HEK293 (cell line): ENCODE measurements around the gene PHLDB2.

Experiments
- CTCF ChIA-PET: fragments of 350-600 bp; formaldehyde crosslinking; extraction: SDS; loops from one replicate; lab custom pipeline; 2021; ENCODE audit warnings: antibody characterized with exemption; lab: Yijun Ruan, JAX
- POLR2A ChIA-PET: fragments of 300-600 bp; formaldehyde crosslinking; extraction: SDS; loops from one replicate; lab custom pipeline; 2020; ENCODE audit warnings: antibody characterized with exemption, inconsistent platforms; lab: Yijun Ruan, JAX
- H3K27ac ChIP-seq: fragments of 200-500 bp; sonication (Bioruptor generic); 2 replicates; pipeline ENCODE4 v1.5.1; 2014; ENCODE audit warnings: low read depth, low read length, control low read depth, inconsistent platforms; ENCODE audit errors: extremely low read depth
- H3K36me3 ChIP-seq, 2 experiments: fragments of 200-500 bp in 1 of 2; sonication (Bioruptor generic) in 1 of 2; 1 replicate in 1 of 2; 2 replicates in 1 of 2; pipeline ENCODE4 v1.5.1; 2014 to 2017; ENCODE audit warnings: inconsistent platforms in 2 of 2, low read length in 2 of 2; ENCODE audit not compliant: control insufficient read depth in 2 of 2, insufficient read depth in 1 of 2
- H3K4me1 ChIP-seq: fragments of 200-500 bp; sonication (Bioruptor generic); 2 replicates; pipeline ENCODE4 v1.5.1; 2014; ENCODE audit warnings: mild to moderate bottlenecking, low read length, inconsistent platforms; ENCODE audit not compliant: control insufficient read depth, insufficient read depth
- H3K4me3 ChIP-seq: 2 replicates; pipeline ENCODE4 v1.5.1; 2011; ENCODE audit warnings: low read depth, mild to moderate bottlenecking, control low read depth, low read length, moderate library complexity
- H3K9me3 ChIP-seq: fragments of 200-500 bp; sonication (Bioruptor generic); 2 replicates; pipeline ENCODE4 v1.5.1; 2014; ENCODE audit warnings: low read depth, low read length, inconsistent platforms; ENCODE audit not compliant: control insufficient read depth, insufficient read depth
- EGR2 ChIP-seq: fragments of 450-650 bp; formaldehyde crosslinking; IDR thresholded peaks from 2 replicates; pipeline ENCODE4 v1.5.1; 2016; ENCODE audit warnings: low read depth, missing biosample characterization, missing genetic modification characterization
- FEZF1 ChIP-seq: fragments of 450-650 bp; formaldehyde crosslinking; IDR thresholded peaks from 2 replicates; pipeline ENCODE4 v1.5.1; 2016; ENCODE audit warnings: missing biosample characterization, missing genetic modification characterization
- GLI4 ChIP-seq: fragments of 450-650 bp; formaldehyde crosslinking; IDR thresholded peaks from 2 replicates; pipeline ENCODE4 v1.5.1; 2016; ENCODE audit warnings: missing biosample characterization, missing genetic modification characterization
- INSM2 ChIP-seq: fragments of 450-650 bp; formaldehyde crosslinking; IDR thresholded peaks from 2 replicates; pipeline ENCODE4 v1.5.1; 2016; ENCODE audit warnings: missing biosample characterization, missing genetic modification characterization
- PATZ1 ChIP-seq: fragments of 450-650 bp; formaldehyde crosslinking; IDR thresholded peaks from 2 replicates; pipeline ENCODE4 v1.5.1; 2016; ENCODE audit warnings: missing biosample characterization, missing genetic modification characterization
- PRDM6 ChIP-seq: fragments of 450-650 bp; formaldehyde crosslinking; IDR thresholded peaks from 2 replicates; pipeline ENCODE4 v1.5.1; 2017; ENCODE audit warnings: missing biosample characterization, missing genetic modification characterization
- SCRT1 ChIP-seq: fragments of 450-650 bp; formaldehyde crosslinking; IDR thresholded peaks from 2 replicates; pipeline ENCODE4 v1.5.1; 2016; ENCODE audit warnings: missing biosample characterization, missing genetic modification characterization, borderline replicate concordance
- SCRT2 ChIP-seq: fragments of 450-650 bp; formaldehyde crosslinking; IDR thresholded peaks from 2 replicates; pipeline ENCODE4 v1.5.1; 2016; ENCODE audit warnings: missing biosample characterization, missing genetic modification characterization
- ZBTB11 ChIP-seq: fragments of 450-650 bp; formaldehyde crosslinking; conservative IDR thresholded peaks from 2 replicates; pipeline ENCODE4 v1.5.1; 2016; ENCODE audit warnings: low read depth, missing biosample characterization, missing genetic modification characterization
- ZBTB48 ChIP-seq: fragments of 450-650 bp; formaldehyde crosslinking; IDR thresholded peaks from 2 replicates; pipeline ENCODE4 v1.5.1; 2016; ENCODE audit warnings: missing biosample characterization, missing genetic modification characterization
- ZBTB7A ChIP-seq: fragments of 450-650 bp; formaldehyde crosslinking; IDR thresholded peaks from 2 replicates; pipeline ENCODE4 v1.5.1; 2016; ENCODE audit warnings: low read depth, missing biosample characterization, missing genetic modification characterization
- ZEB2 ChIP-seq: fragments of 450-650 bp; formaldehyde crosslinking; IDR thresholded peaks from 2 replicates; pipeline ENCODE4 v1.5.1; 2016; ENCODE audit warnings: missing biosample characterization, missing genetic modification characterization
- ZNF121 ChIP-seq: fragments of 450-650 bp; formaldehyde crosslinking; IDR thresholded peaks from 2 replicates; pipeline ENCODE4 v1.5.1; 2016; ENCODE audit warnings: missing biosample characterization, missing genetic modification characterization
- ZNF157 ChIP-seq: fragments of 450-650 bp; formaldehyde crosslinking; IDR thresholded peaks from 2 replicates; pipeline ENCODE4 v1.5.1; 2016; ENCODE audit warnings: missing biosample characterization, missing genetic modification characterization
- ZNF19 ChIP-seq: fragments of 450-650 bp; formaldehyde crosslinking; IDR thresholded peaks from 2 replicates; pipeline ENCODE4; 2016; ENCODE audit warnings: missing biosample characterization, missing genetic modification characterization, low read depth
- ZNF211 ChIP-seq: fragments of 450-650 bp; formaldehyde crosslinking; IDR thresholded peaks from 2 replicates; pipeline ENCODE4 v1.5.1; 2016; ENCODE audit warnings: low read depth, missing biosample characterization, missing genetic modification characterization
- ZNF404 ChIP-seq: fragments of 450-650 bp; formaldehyde crosslinking; IDR thresholded peaks from 2 replicates; pipeline ENCODE4 v1.5.1; 2017; ENCODE audit warnings: missing biosample characterization, missing genetic modification characterization
- ZNF510 ChIP-seq: fragments of 450-650 bp; formaldehyde crosslinking; IDR thresholded peaks from 2 replicates; pipeline ENCODE4 v1.5.1; 2018; ENCODE audit warnings: mild to moderate bottlenecking, missing genetic modification characterization, missing biosample characterization; ENCODE audit not compliant: insufficient replicate concordance
- ZNF529 ChIP-seq: fragments of 450-650 bp; formaldehyde crosslinking; IDR thresholded peaks from 2 replicates; pipeline ENCODE4 v1.5.1; 2017; ENCODE audit warnings: missing genetic modification characterization, missing biosample characterization; ENCODE audit not compliant: insufficient replicate concordance
- ZNF558 ChIP-seq: fragments of 450-650 bp; formaldehyde crosslinking; IDR thresholded peaks from 2 replicates; pipeline ENCODE4 v1.5.1; 2016; ENCODE audit warnings: missing biosample characterization, missing genetic modification characterization
- ZNF843 ChIP-seq: fragments of 450-650 bp; formaldehyde crosslinking; IDR thresholded peaks from 2 replicates; pipeline ENCODE4 v1.5.1; 2016; ENCODE audit warnings: missing biosample characterization, missing genetic modification characterization
- ZSCAN16 ChIP-seq: fragments of 450-650 bp; formaldehyde crosslinking; IDR thresholded peaks from 2 replicates; pipeline ENCODE4 v1.5.1; 2016; ENCODE audit warnings: missing biosample characterization, missing genetic modification characterization

PHLDB2 gene

GRCh38 chr3:111947231-111947630, 88.2 kb downstream of the PHLDB2 start:
- H3K27ac ChIP-seq, result no peak overlapping the region
- ChIA-PET POLR2A (no interaction called here), CTCF (interaction anchor here (1.3 kb wide), 1 partner anchor 20 kb away, joined by 7 read pairs; no protein-coding TSS in a partner anchor)
- TF ChIP-seq PRDM6 (tag by site-specific recombination) (peak; percentile 51), ZEB2 (tag by site-specific recombination) (no peak), FEZF1 (tag by site-specific recombination) (peak; percentile 38), ZBTB7A (tag by site-specific recombination) (no peak)
- no peaks in the 10 kb centered on the region for H3K4me1 ChIP-seq
- H3K4me3 ChIP-seq, result no peak overlapping the region
- no peaks in the 10 kb centered on the region for H3K9me3 ChIP-seq
- peaks cover 0 to 3% of the 10 kb centered on the region in 2 experiments; a peak in 1 of 3 replicates for H3K36me3 ChIP-seq

- Histone ChIP-seq H3K4me3 (no peak overlapping the region), H3K27ac (no peak overlapping the region), H3K4me1 (no peaks in the 10 kb centered on the region), H3K9me3 (no peaks in the 10 kb centered on the region), H3K36me3 (peaks cover 0 to 7% of the 10 kb centered on the region in 2 experiments; a peak in 1 of 3 replicates)
- TF ChIP-seq ZNF211 (tag by site-specific recombination), result no peak
- no peak for TF ChIP-seq ZNF558 (tag by site-specific recombination)
- TF ChIP-seq GLI4 (tag by site-specific recombination), result no peak
- no peak for TF ChIP-seq ZNF404 (tag by site-specific recombination)
- no peak for TF ChIP-seq ZSCAN16
- no peak for TF ChIP-seq ZBTB48 (tag by site-specific recombination)
- POLR2A ChIA-PET, result no interaction called here
- CTCF ChIA-PET, result no interaction called here
Observed at GRCh38 chr3:111948786-111949185, 89.7 kb downstream of the PHLDB2 start.

- Histone ChIP-seq H3K27ac (no peak overlapping the region), H3K9me3 (no peaks in the 10 kb centered on the region), H3K36me3 (peaks cover 0 to 7% of the 10 kb centered on the region in 2 experiments; a peak in 1 of 3 replicates), H3K4me3 (no peak overlapping the region), H3K4me1 (peaks cover 3% of the 10 kb centered on the region; the same call in 1 of the 2 replicates)
- ChIA-PET CTCF (no interaction called here), POLR2A (no interaction called here)
- peak; percentile 86 for TF ChIP-seq SCRT2 (tag by site-specific recombination)
- no peak for TF ChIP-seq ZNF157 (tag by site-specific recombination)
- no peak for TF ChIP-seq ZNF19 (tag by site-specific recombination)
- peak; percentile 64 for TF ChIP-seq SCRT1
- no peak for TF ChIP-seq ZNF843 (tag by site-specific recombination)
- TF ChIP-seq ZNF510 (tag by site-specific recombination), result no peak
- TF ChIP-seq EGR2 (tag by site-specific recombination), result no peak
- no peak for TF ChIP-seq ZBTB11 (tag by site-specific recombination)
- no peak for TF ChIP-seq INSM2
- no peak for TF ChIP-seq ZNF529 (tag by site-specific recombination)
- TF ChIP-seq PATZ1 (tag by site-specific recombination), result no peak
- no peak for TF ChIP-seq ZNF121 (tag by site-specific recombination)
Observed at GRCh38 chr3:111949712-111950111, 90.6 kb downstream of the PHLDB2 start.
